Gastrocnemius medialis (tissue), 4 donors: ENCODE measurements around the gene CLEC4F. TPM values are rescaled to one million over a fixed set of nuclear protein-coding genes. Genes with fewer than 3 reads are reported as not detected.

ENCODE experiments used
- ATAC-seq, 2 donors: fragments of 150-250 bp; one replicate each; pipeline ENCODE4 v1.9.1; 2016
- DNase-seq, 2 donors: peaks; one replicate each; pipeline ENCODE4 v3.0.0-alpha.2; 2019
- H3K27ac ChIP-seq, 4 donors: fragments of 200-600 bp; sonication (generic); 1 replicate in 1 of 4; 2 replicates in 3 of 4; pipeline ENCODE4 v1.5.1; 2016 to 2018; ENCODE audit warnings: mild to moderate bottlenecking in 2 of 4, moderate library complexity in 1 of 4
- H3K27me3 ChIP-seq, 3 donors: fragments of 200-600 bp; sonication (generic) in 2 of 3; 1 replicate in 1 of 3; 2 replicates in 2 of 3; pipeline versions ENCODE4 v1.5.1 to v1.6.0; 2016 to 2019; ENCODE audit warnings: mild to moderate bottlenecking in 1 of 3, moderate library complexity in 1 of 3
- H3K36me3 ChIP-seq, 2 donors: fragments of 200-600 bp; sonication (generic) in 1 of 2; one replicate each; pipeline ENCODE4 v1.5.1; 2017 to 2018
- H3K4me1 ChIP-seq, 2 donors: fragments of 200-600 bp; sonication (generic) in 1 of 2; one replicate each; pipeline ENCODE4 v1.5.1; 2016 to 2017; ENCODE audit warnings: mild to moderate bottlenecking in 2 of 2
- H3K4me3 ChIP-seq, 4 donors: fragments of 200-600 bp; sonication (generic) in 3 of 4; 1 replicate in 1 of 4; 2 replicates in 3 of 4; pipeline ENCODE4 v1.5.1; 2016 to 2019; ENCODE audit warnings: mild to moderate bottlenecking in 2 of 4
- H3K9me3 ChIP-seq, 3 donors: fragments of 200-600 bp; sonication (generic) in 2 of 3; 1 replicate in 1 of 3; 2 replicates in 2 of 3; pipeline ENCODE4 v1.5.1; 2016 to 2019
- CTCF ChIP-seq, 5 experiments: fragments of 450-650 bp in 3 of 5; fragments of 200-600 bp in 2 of 5; sonication (generic) in 2 of 5; IDR thresholded peaks in 4 of 5; conservative IDR thresholded peaks in 1 of 5; 1 replicate in 4 of 5; 2 replicates in 1 of 5; pipeline ENCODE4 v1.5.1; 2016 to 2019; ENCODE audit warnings: antibody characterized with exemption in 5 of 5, mild to moderate bottlenecking in 3 of 5, moderate library complexity in 3 of 5
- POLR2A ChIP-seq, 2 donors: fragments of 450-650 bp; IDR thresholded peaks; one replicate each; pipeline ENCODE4 v1.6.1; 2017; ENCODE audit warnings: antibody characterized with exemption in 2 of 2, mild to moderate bottlenecking in 2 of 2, moderate library complexity in 2 of 2
- in situ Hi-C, 4 donors: fragments of 200-750 bp; cut with MboI; loops; one replicate each; pipeline versions ENCODE4 v1.15.0 to v1.8.0; 2017; ENCODE audit warnings: low sequenced_read_pairs in 4 of 4
- intact Hi-C: fragments of 100-400 bp; cut with DNase I; formaldehyde crosslinking; loops from one replicate; pipeline ENCODE4 v1.15.1; 2023; ENCODE audit warnings: low total_unique reads
- total RNA-seq, 4 donors: library from RNA; depleted of rRNA; stranded (reverse); fragments of >200 nt; gene quantifications; one replicate each; pipeline versions ENCODE4 v1.1.0 to v1.2.3, GENCODE V29; 2016

The CLEC4F gene
- total RNA-seq, 4 donors from 2014 or later: 0.59 TPM; not detected in 3

GRCh38 chr2:70842401-70842800 is 22.0 kb upstream of the CLEC4F start:
- no peak overlapping the region for H3K27ac ChIP-seq
- peaks cover 0 to 8% (median 0%) of the 10 kb centered on the region in 3 donors for H3K27me3 ChIP-seq
- in situ Hi-C loops: no loop called here
- H3K4me3 ChIP-seq: no peak overlapping the region
- no peaks in the 10 kb centered on the region for H3K4me1 ChIP-seq
- DNase-seq (no peak), ATAC-seq (no peak)
- no peaks in the 10 kb centered on the region for H3K9me3 ChIP-seq
- intact Hi-C loops: no loop called here
- no peaks in the 10 kb centered on the region for H3K36me3 ChIP-seq
- TF ChIP-seq POLR2A (IDR thresholded peaks at IDR 0.05) (no peak), CTCF (IDR thresholded peaks at IDR 0.05 in 4 of 5, conservative IDR thresholded peaks at IDR 0.05 in 1 of 5) (no peak)

DNA sequence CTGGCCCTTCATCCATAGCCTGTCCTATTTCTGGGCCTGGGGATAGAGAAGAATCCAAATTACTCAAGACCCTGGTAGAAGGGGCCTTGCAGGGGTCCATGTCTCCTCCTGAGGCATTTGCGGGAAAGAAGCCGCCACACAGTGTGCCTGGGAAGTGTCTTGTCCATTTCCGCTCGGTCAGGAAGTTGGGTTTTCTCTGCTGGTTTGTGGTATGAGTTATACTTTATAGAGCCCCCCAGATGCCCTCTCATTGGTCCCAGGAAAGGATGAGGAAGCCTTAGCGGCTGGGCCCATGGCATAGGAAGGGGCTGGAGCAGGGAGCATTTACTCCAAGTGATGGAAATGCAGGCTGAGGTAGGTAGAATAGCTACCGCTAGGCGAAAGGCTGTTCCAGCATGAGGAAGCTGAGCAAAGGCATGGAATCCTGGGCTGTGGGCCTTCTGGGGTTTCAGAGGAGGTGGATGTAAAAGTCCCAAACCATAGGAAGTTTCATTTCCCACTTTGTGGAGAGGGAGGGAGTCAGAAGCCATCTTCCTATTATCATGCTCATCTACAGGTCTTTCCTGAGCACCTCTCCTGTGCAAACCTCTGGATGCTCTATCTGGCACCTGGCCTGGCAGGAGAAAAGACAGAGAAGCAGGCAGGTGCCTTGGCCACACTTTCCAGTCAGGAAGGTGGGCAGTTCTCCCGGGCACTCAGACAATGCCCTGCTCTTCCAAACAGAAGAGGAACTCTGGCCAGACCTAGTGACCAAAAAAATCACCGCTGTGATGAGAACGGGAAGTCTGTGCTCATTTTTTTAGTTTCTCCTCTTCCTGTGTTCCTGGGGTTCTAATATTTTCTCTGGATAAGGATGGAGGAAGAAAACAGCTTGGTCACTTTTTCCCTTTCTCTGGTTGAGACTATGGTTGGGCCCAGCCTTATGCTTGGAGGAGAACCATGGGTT is 17.9 kb upstream of the CLEC4F start:
- in situ Hi-C loops (no loop called here), intact Hi-C loops (no loop called here)
- no peak overlapping the region for H3K27ac ChIP-seq
- H3K4me1 ChIP-seq: no peaks in the 10 kb centered on the region
- ATAC-seq (no peak), DNase-seq (no peak)
- H3K27me3 ChIP-seq: peaks cover 0 to 8% (median 2%) of the 10 kb centered on the region in 3 donors
- no peak for TF ChIP-seq POLR2A (IDR thresholded peaks at IDR 0.05)
- no peak for TF ChIP-seq CTCF (IDR thresholded peaks at IDR 0.05 in 4 of 5, conservative IDR thresholded peaks at IDR 0.05 in 1 of 5)
- no peaks in the 10 kb centered on the region for H3K9me3 ChIP-seq
- H3K36me3 ChIP-seq: no peaks in the 10 kb centered on the region
- H3K4me3 ChIP-seq: no peak overlapping the region

DNA sequence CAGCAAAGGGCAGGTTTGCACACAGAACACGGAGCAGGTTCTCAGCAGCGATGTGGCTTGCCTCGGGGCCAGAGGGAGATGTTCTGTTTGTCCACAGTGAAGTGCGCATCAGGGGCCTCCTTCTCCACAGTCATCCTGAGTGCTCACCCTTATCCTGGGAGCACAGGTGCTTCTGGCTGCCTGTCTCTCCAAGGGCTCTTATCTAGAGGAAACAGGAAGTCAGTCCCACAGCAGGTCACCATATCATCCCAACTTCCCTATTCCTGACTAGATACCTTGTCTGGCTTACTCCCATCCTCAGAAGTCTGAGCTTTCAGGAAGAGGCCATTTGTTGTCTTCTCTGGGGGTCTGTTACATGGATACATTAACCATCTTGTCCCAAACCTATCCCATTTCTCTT is 15.2 kb upstream of the CLEC4F start, which contains the start of gene CD207:
TSS of gene CD207 (minus strand) at position 174 of the 400 bp plus-strand sequence. CDS start at position 134, 40 bp downstream.
- no peak for TF ChIP-seq POLR2A (IDR thresholded peaks at IDR 0.05)
- no peak for TF ChIP-seq CTCF (IDR thresholded peaks at IDR 0.05 in 4 of 5, conservative IDR thresholded peaks at IDR 0.05 in 1 of 5)
- Histone ChIP-seq H3K36me3 (no peaks in the 10 kb centered on the region), H3K4me3 (no peak within 1 kb of the TSS), H3K27me3 (peaks cover 0 to 2% (median 0%) of the 10 kb centered on the region in 3 donors), H3K4me1 (no peaks in the 10 kb centered on the region), H3K27ac (no peak within 1 kb of the TSS), H3K9me3 (no peaks in the 10 kb centered on the region)
- DNase-seq (no peak), ATAC-seq (no peak)
- intact Hi-C loops: no loop called here
- in situ Hi-C loops: no loop called here

DNA sequence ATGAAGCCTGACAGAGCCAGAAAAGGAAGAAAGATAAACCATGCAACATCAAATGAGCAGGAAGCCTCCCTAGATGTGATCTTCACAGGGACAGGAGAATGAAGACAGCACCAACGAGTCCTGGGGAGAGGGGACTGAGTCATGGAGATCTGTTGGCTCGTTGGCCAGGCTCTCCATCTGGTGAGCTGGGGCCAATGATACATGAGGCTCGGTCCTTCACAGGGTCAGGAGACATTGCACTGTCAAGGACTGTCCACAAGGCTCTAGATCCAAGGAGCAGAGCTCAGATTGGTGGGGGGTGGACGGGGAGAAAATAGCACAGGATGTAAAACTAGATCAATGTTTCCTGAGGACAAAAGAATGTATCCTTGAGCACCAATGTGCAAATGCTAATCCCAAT is 14.5 kb upstream of the CLEC4F start:
- intact Hi-C loops (no loop called here), in situ Hi-C loops (no loop called here)
- no peak overlapping the region for H3K4me3 ChIP-seq
- TF ChIP-seq POLR2A (IDR thresholded peaks at IDR 0.05) (no peak), CTCF (IDR thresholded peaks at IDR 0.05 in 4 of 5, conservative IDR thresholded peaks at IDR 0.05 in 1 of 5) (no peak)
- H3K27me3 ChIP-seq: peaks cover 0 to 2% (median 0%) of the 10 kb centered on the region in 3 donors
- no peak overlapping the region for H3K27ac ChIP-seq
- ATAC-seq (no peak), DNase-seq (no peak)
- H3K9me3 ChIP-seq: no peaks in the 10 kb centered on the region
- H3K4me1 ChIP-seq: no peaks in the 10 kb centered on the region
- H3K36me3 ChIP-seq: no peaks in the 10 kb centered on the region
